ENCODE data around the gene ATP6V0D1.

ATP6V0D1 gene

GRCh38 chr16:67400901-67401300, 80.1 kb downstream of the ATP6V0D1 start:
- DNase-seq, result no peak

- peak; percentile 17 for DNase-seq
Observed at GRCh38 chr16:67399749-67400704, 80.9 kb downstream of the ATP6V0D1 start.

GRCh38 chr16:67399218-67399733, 81.7 kb downstream of the ATP6V0D1 start:
- DNase-seq, result no peak

- DNase-seq, result no peak
Observed at GRCh38 chr16:67398546-67399217, 82.3 kb downstream of the ATP6V0D1 start.

GRCh38 chr16:67397812-67398545, 83.0 kb downstream of the ATP6V0D1 start:
- peak; percentile 21 for DNase-seq

- DNase-seq, result no peak
Observed at GRCh38 chr16:67397036-67397801, 83.7 kb downstream of the ATP6V0D1 start.

- DNase-seq, result peak; percentile 89
Observed at GRCh38 chr16:67396159-67397035, 84.6 kb downstream of the ATP6V0D1 start.

- peak; percentile 60 for DNase-seq
Observed at GRCh38 chr16:67395458-67396158, 85.3 kb downstream of the ATP6V0D1 start.

GRCh38 chr16:67395105-67395457, 85.9 kb downstream of the ATP6V0D1 start:
- DNase-seq, result no peak

- no peak for DNase-seq
Observed at GRCh38 chr16:67394155-67395104, 86.5 kb downstream of the ATP6V0D1 start.

- DNase-seq, result no peak
Observed at GRCh38 chr16:67393788-67394154, 87.2 kb downstream of the ATP6V0D1 start.

- no peak for DNase-seq
Observed at GRCh38 chr16:67393111-67393787, 87.7 kb downstream of the ATP6V0D1 start, which contains the start of gene TPPP3. TPPP3 (minus strand) TSS chr16:67393498; CDS start chr16:67391111, 2,387 bp downstream.

- DNase-seq, result no peak
Observed at GRCh38 chr16:67392301-67393059, 88.5 kb downstream of the ATP6V0D1 start.

- no peak for DNase-seq
Observed at GRCh38 chr16:67391424-67392300, 89.3 kb downstream of the ATP6V0D1 start.

GRCh38 chr16:67390816-67391423, 90.0 kb downstream of the ATP6V0D1 start:
- no peak for DNase-seq

Data from NCI-H1694 (cell line).